ENCODE measurements around the gene CACNG3. TPM values are rescaled to one million over a fixed set of nuclear protein-coding genes. Genes with fewer than 3 reads are reported as not detected.

Gene CACNG3
- total RNA-seq, 2 experiments from 2014 or later = not detected

DNA sequence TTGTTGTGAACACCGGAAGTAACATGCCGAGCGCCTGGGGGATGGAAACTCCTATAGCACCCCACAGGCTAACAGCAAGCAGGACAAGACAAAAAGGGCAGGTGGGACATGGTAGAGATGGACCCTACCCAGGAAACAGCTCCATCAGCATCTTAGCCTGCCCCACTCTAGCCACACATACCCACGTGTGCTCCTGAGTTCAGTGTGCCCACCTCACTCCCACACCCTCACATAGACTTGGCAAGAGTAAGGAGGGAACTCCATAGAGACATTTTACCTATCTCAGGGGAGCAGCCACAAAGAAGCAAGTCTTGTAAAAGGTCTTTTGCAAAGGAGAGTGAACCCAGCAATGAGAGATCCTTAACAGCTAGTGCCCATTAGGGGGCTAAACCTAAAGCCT, 37.8 kb upstream of the CACNG3 start:
- Mint-ChIP-seq H3K4me3 (no peak overlapping the region), H3K9me3 (peaks cover 5% of the 10 kb centered on the region), H3K27ac (no peak overlapping the region), H3K4me1 (ENCODE audit: low read depth) (no peaks in the 10 kb centered on the region), H3K36me3 (ENCODE audit: low read depth) (peaks cover 79% of the 10 kb centered on the region), H3K27me3 (no peaks in the 10 kb centered on the region)
- H3K27ac ChIP-seq (ENCODE audit: low read depth in 1 of 2, low read length in 2 of 2) = no peak overlapping the region
- no peak for DNase-seq
- POLR2A ChIA-PET = no interaction called here
- ATAC-seq (ENCODE audit: poor library complexity) = no peak
- H3K4me1 ChIP-seq (ENCODE audit: insufficient read depth, low read length) = no peaks in the 10 kb centered on the region
- H3K27me3 ChIP-seq (ENCODE audit: control insufficient read depth in 1 of 2, insufficient read depth in 2 of 2, low read length in 2 of 2) = no peaks in the 10 kb centered on the region
- intact Hi-C loops (cut with DNase I, micrococcal nuclease) = no loop called here
- H3K9me3 ChIP-seq (ENCODE audit: control insufficient read depth in 1 of 2, insufficient read depth in 1 of 2, low read length in 2 of 2) = no peaks in the 10 kb centered on the region
- CTCF ChIA-PET = no interaction called here
- TF ChIP-seq, protein P1, sequence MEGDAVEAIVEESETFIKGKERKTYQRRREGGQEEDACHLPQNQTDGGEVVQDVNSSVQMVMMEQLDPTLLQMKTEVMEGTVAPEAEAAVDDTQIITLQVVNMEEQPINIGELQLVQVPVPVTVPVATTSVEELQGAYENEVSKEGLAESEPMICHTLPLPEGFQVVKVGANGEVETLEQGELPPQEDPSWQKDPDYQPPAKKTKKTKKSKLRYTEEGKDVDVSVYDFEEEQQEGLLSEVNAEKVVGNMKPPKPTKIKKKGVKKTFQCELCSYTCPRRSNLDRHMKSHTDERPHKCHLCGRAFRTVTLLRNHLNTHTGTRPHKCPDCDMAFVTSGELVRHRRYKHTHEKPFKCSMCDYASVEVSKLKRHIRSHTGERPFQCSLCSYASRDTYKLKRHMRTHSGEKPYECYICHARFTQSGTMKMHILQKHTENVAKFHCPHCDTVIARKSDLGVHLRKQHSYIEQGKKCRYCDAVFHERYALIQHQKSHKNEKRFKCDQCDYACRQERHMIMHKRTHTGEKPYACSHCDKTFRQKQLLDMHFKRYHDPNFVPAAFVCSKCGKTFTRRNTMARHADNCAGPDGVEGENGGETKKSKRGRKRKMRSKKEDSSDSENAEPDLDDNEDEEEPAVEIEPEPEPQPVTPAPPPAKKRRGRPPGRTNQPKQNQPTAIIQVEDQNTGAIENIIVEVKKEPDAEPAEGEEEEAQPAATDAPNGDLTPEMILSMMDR (IDR thresholded peaks at IDR 0.05) = no peak
- peaks cover 28% of the 10 kb centered on the region for H3K36me3 ChIP-seq (ENCODE audit: insufficient read depth, low read length)
- H3K4me3 ChIP-seq (ENCODE audit: low read length) = no peak overlapping the region

DNA sequence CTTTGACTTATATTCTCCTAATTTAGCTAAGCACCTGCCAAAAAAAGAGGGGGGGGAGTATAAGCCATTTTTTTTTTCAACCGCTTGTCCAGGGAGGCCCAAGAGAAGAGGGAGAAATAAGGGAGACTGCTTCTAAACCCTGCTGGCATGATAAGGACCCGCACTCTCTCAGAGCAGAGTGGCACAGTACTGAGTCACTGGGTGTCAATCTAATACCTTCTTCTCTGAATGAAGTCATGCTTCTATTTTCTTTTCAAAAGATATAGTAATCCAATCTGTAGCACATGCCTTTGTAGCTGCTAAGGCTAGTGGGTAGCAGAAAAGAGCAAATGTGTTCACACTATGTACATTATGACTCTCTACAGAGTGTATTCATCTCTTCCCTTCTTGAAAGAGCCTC, 34.9 kb upstream of the CACNG3 start:
- CTCF ChIA-PET = no interaction called here
- Mint-ChIP-seq H3K27ac (no peak overlapping the region), H3K4me1 (ENCODE audit: low read depth) (no peaks in the 10 kb centered on the region), H3K4me3 (no peak overlapping the region), H3K36me3 (ENCODE audit: low read depth) (peaks cover 58% of the 10 kb centered on the region), H3K27me3 (no peaks in the 10 kb centered on the region), H3K9me3 (peaks cover 5% of the 10 kb centered on the region)
- POLR2A ChIA-PET = no interaction called here
- no peaks in the 10 kb centered on the region for H3K4me1 ChIP-seq (ENCODE audit: insufficient read depth, low read length)
- no peak overlapping the region for H3K27ac ChIP-seq (ENCODE audit: low read depth in 1 of 2, low read length in 2 of 2)
- ATAC-seq (ENCODE audit: poor library complexity) (no peak), DNase-seq (no peak)
- no peak overlapping the region for H3K4me3 ChIP-seq (ENCODE audit: low read length)
- peaks cover 10% of the 10 kb centered on the region for H3K36me3 ChIP-seq (ENCODE audit: insufficient read depth, low read length)
- intact Hi-C loops (cut with DNase I, micrococcal nuclease) = no loop called here
- TF ChIP-seq, protein P1 (IDR thresholded peaks at IDR 0.05) = no peak
- no peaks in the 10 kb centered on the region for H3K27me3 ChIP-seq (ENCODE audit: control insufficient read depth in 1 of 2, insufficient read depth in 2 of 2, low read length in 2 of 2)
- peaks cover 0 to 8% of the 10 kb centered on the region in 2 experiments for H3K9me3 ChIP-seq (ENCODE audit: control insufficient read depth in 1 of 2, insufficient read depth in 1 of 2, low read length in 2 of 2)

DNA sequence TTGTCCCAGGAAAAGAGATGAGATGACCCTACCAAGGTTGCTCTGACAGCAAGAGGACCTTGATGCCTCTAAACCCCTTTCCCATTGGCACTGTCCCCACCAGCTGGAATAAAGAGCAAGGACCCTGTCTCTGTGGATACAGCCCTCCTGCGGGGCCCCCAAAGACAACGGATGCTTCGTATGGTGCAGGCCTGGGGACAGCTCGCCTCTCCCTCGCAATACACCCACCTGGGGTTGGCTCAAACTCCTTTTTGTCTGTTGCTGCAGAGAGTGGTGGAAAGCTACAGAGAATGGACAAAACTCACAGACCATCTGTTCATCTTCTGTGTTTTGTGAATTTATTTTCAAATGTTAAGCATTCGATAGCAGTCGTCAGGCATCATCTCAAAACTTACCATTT, 27.6 kb upstream of the CACNG3 start:
- H3K27ac Mint-ChIP-seq = no peak overlapping the region
- Histone ChIP-seq H3K27me3 (ENCODE audit: control insufficient read depth in 1 of 2, insufficient read depth in 2 of 2, low read length in 2 of 2) (peaks cover 0 to 4% of the 10 kb centered on the region in 2 experiments), H3K9me3 (ENCODE audit: control insufficient read depth in 1 of 2, insufficient read depth in 1 of 2, low read length in 2 of 2) (peaks cover 0 to 8% of the 10 kb centered on the region in 2 experiments), H3K4me3 (ENCODE audit: low read length) (no peak overlapping the region), H3K36me3 (ENCODE audit: insufficient read depth, low read length) (no peaks in the 10 kb centered on the region), H3K27ac (ENCODE audit: low read depth in 1 of 2, low read length in 2 of 2) (no peak overlapping the region), H3K4me1 (ENCODE audit: insufficient read depth, low read length) (no peaks in the 10 kb centered on the region)
- intact Hi-C loops (cut with DNase I, micrococcal nuclease) = no loop called here
- CTCF ChIA-PET = no interaction called here
- H3K36me3 Mint-ChIP-seq (ENCODE audit: low read depth) = no peaks in the 10 kb centered on the region
- no peaks in the 10 kb centered on the region for H3K4me1 Mint-ChIP-seq (ENCODE audit: low read depth)
- ATAC-seq (ENCODE audit: poor library complexity) = no peak
- no peaks in the 10 kb centered on the region for H3K9me3 Mint-ChIP-seq
- H3K4me3 Mint-ChIP-seq = no peak overlapping the region
- no peak for DNase-seq
- POLR2A ChIA-PET = no interaction called here
- H3K27me3 Mint-ChIP-seq = peaks cover 17% of the 10 kb centered on the region
- TF ChIP-seq, protein P1 (IDR thresholded peaks at IDR 0.05) = no peak

Measured in CD4-positive, alpha-beta T cell (primary cell).